B cell (primary cell): ENCODE data around the gene GUCA2A. TPM values are rescaled to one million over a fixed set of nuclear protein-coding genes. Genes with fewer than 3 reads are reported as not detected.

Experiments used
- ATAC-seq: fragments of 200-7000 bp; cut with Tn5 transposase; one replicate; pipeline ENCODE4 v1.10.0; 2021; ENCODE audit warnings: low read depth, mild to moderate bottlenecking, moderate number of reproducible peaks, moderate library complexity
- CTCF ChIA-PET: fragments of 350-600 bp; sonication (Branson Sonifier 250); formaldehyde crosslinking; loops from one replicate; lab custom pipeline; 2021; ENCODE audit warnings: antibody characterized with exemption, inconsistent platforms; lab: Charles Lee
- POLR2A ChIA-PET: fragments of 350-600 bp; sonication (Branson Sonifier 250); formaldehyde crosslinking; loops from one replicate; lab custom pipeline; 2021; ENCODE audit warnings: antibody characterized with exemption; lab: Charles Lee
- DNase-seq: peaks from one replicate; pipeline ENCODE4 v3.0.0; 2013
- H2AFZ ChIP-seq: 2 replicates; pipeline ENCODE4 v1.6.1; 2012; ENCODE audit warnings: mild to moderate bottlenecking, low read depth, low read length; ENCODE audit not compliant: insufficient read depth, poor library complexity, severe bottlenecking
- H3K27ac ChIP-seq, 2 donors: 1 replicate in 1 of 2; 2 replicates in 1 of 2; pipeline ENCODE4 v1.5.1; 2012 to 2013; ENCODE audit warnings: low read length in 2 of 2, mild to moderate bottlenecking in 2 of 2, moderate library complexity in 1 of 2
- H3K27me3 ChIP-seq, 4 experiments: fragments of 200-600 bp in 1 of 4; sonication (generic) in 1 of 4; replicated peaks in 1 of 4; 1 replicate in 2 of 4; 2 replicates in 2 of 4; pipeline versions ENCODE4 v1.6.1 to v1.7.0; 2013 to 2016; ENCODE audit warnings: low read length in 3 of 4, mild to moderate bottlenecking in 2 of 4, mixed read lengths in 1 of 4, moderate library complexity in 1 of 4; ENCODE audit not compliant: insufficient read depth in 4 of 4, control insufficient read depth in 3 of 4; ENCODE audit errors: control extremely low read depth in 1 of 4
- H3K36me3 ChIP-seq, 2 experiments: replicated peaks in 1 of 2; 1 replicate in 1 of 2; 2 replicates in 1 of 2; pipeline versions ENCODE4 v1.6.1 to v1.7.1; 2013; ENCODE audit warnings: low read length in 1 of 2; ENCODE audit not compliant: insufficient read depth in 2 of 2, control insufficient read depth in 1 of 2; ENCODE audit errors: control extremely low read depth in 1 of 2, extremely low read depth in 1 of 2
- H3K4me1 ChIP-seq, 2 donors: fragments of 200-600 bp in 1 of 2; sonication (generic) in 1 of 2; 1 replicate in 1 of 2; 2 replicates in 1 of 2; pipeline versions ENCODE4 v1.5.1 to v1.6.1; 2013 to 2017; ENCODE audit warnings: low read length in 2 of 2; ENCODE audit not compliant: control insufficient read depth in 2 of 2, insufficient read depth in 2 of 2
- H3K4me2 ChIP-seq: replicated peaks from 2 replicates; pipeline ENCODE3; 2012; ENCODE audit warnings: mild to moderate bottlenecking, low read depth, low read length; ENCODE audit not compliant: poor library complexity, severe bottlenecking
- H3K4me3 ChIP-seq, 5 experiments: fragments of 200-600 bp in 1 of 5; sonication (generic) in 1 of 5; 1 replicate in 3 of 5; 2 replicates in 2 of 5; pipeline versions ENCODE4 v1.5.1 to v1.7.0; 2011 to 2016; ENCODE audit warnings: low read length in 4 of 5, mild to moderate bottlenecking in 4 of 5, low read depth in 2 of 5, control low read depth in 1 of 5, moderate library complexity in 1 of 5; ENCODE audit not compliant: insufficient read depth in 1 of 5; ENCODE audit errors: control extremely low read depth in 1 of 5, extremely low read depth in 1 of 5
- H3K79me2 ChIP-seq: fragments of 200-600 bp; sonication (generic); one replicate; pipeline ENCODE4 v1.6.0; 2016; ENCODE audit warnings: low read length; ENCODE audit not compliant: control insufficient read depth, insufficient read depth
- H3K9ac ChIP-seq: fragments of 200-600 bp; sonication (generic); 2 replicates; pipeline ENCODE4 v1.6.1; 2017; ENCODE audit warnings: mild to moderate bottlenecking, low read length, moderate library complexity
- H3K9me3 ChIP-seq, 3 donors: one replicate each; pipeline versions ENCODE4 v1.6.1 to v1.7.1; 2013; ENCODE audit warnings: low read length in 2 of 3; ENCODE audit not compliant: control insufficient read depth in 2 of 3, insufficient read depth in 1 of 3; ENCODE audit errors: control extremely low read depth in 1 of 3
- H4K20me1 ChIP-seq: 2 replicates; pipeline ENCODE4 v1.6.0; 2012; ENCODE audit warnings: mild to moderate bottlenecking, low read length; ENCODE audit not compliant: insufficient read depth, control insufficient read depth, poor library complexity, severe bottlenecking
- H3K27ac Mint-ChIP-seq: one replicate; pipeline ENCODE4 v1.8.0; 2021; ENCODE audit warnings: mixed read lengths
- H3K27me3 Mint-ChIP-seq: one replicate; pipeline ENCODE4 v1.8.0; 2021; ENCODE audit warnings: mixed read lengths
- H3K4me1 Mint-ChIP-seq: one replicate; pipeline ENCODE4 v1.8.0; 2021; ENCODE audit warnings: mixed read lengths
- H3K4me3 Mint-ChIP-seq: one replicate; pipeline ENCODE4 v1.8.0; 2021; ENCODE audit warnings: mixed read lengths
- H3K9me3 Mint-ChIP-seq: one replicate; pipeline ENCODE4 v1.8.0; 2022; ENCODE audit warnings: mixed read lengths; ENCODE audit not compliant: insufficient read depth
- EZH2 ChIP-seq: IDR thresholded peaks from 2 replicates; pipeline ENCODE4 v1.6.1; 2012; ENCODE audit warnings: borderline replicate concordance, low read depth, mild to moderate bottlenecking, moderate library complexity, low read length; ENCODE audit not compliant: insufficient read depth, poor library complexity, severe bottlenecking
- WGBS: methylation state at CpG from one replicate; pipeline ENCODE4 v1.1.5; 2013; ENCODE audit warnings: missing lambda C conversion rate; ENCODE audit not compliant: insufficient coverage; 5-methylcytosine and 5-hydroxymethylcytosine counted together
- intact Hi-C: fragments of 100-400 bp; cut with micrococcal nuclease; formaldehyde crosslinking; loops from one replicate; pipeline ENCODE4 v1.10.0; 2022
- polyA plus RNA-seq: library from polyadenylated mRNA; depleted of rRNA; stranded (reverse); fragments of >200 nt; gene quantifications from 2 replicates; pipeline ENCODE4 v1.2.3, GENCODE V29; 2012
- total RNA-seq, 2 donors: library from RNA; stranded (reverse); fragments of 120-200 nt in 1 of 2; gene quantifications; 1 replicate in 1 of 2; 2 replicates in 1 of 2; pipeline versions ENCODE4 v1.2.3 to v1.2.4, GENCODE V29; 2013 to 2022
- TF ChIP-seq, protein P1 (sequence below): fragments of 200-600 bp; IDR thresholded peaks from one replicate; pipeline ENCODE4 v1.8.0; 2022; ENCODE audit warnings: antibody characterized with exemption, mild to moderate bottlenecking

The GUCA2A gene
- total and polyA plus RNA-seq, 2 donors (not counting 1 experiment from before 2014, with no cell fraction given) = not detected

DNA sequence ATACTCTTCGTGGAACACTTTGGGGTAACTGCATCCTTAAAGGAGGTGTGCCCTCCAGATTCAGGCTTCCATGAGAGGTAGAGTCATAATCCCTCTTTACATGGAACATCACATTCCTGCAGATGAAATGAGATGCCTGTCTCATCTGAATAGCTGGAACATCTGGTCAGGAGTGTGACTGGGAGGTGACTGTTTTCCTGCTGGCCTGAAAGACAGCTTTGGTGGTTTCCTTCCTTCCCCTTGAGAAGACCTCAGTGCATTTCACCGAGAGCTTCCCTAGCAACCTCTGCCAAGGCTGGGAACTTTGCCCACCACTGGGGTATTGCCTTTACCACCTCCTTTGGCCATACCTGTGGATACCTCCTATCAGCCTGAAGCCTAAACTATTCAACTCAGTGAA, 46.7 kb upstream of the GUCA2A start:
- no peak for TF ChIP-seq EZH2
- TF ChIP-seq, protein P1, sequence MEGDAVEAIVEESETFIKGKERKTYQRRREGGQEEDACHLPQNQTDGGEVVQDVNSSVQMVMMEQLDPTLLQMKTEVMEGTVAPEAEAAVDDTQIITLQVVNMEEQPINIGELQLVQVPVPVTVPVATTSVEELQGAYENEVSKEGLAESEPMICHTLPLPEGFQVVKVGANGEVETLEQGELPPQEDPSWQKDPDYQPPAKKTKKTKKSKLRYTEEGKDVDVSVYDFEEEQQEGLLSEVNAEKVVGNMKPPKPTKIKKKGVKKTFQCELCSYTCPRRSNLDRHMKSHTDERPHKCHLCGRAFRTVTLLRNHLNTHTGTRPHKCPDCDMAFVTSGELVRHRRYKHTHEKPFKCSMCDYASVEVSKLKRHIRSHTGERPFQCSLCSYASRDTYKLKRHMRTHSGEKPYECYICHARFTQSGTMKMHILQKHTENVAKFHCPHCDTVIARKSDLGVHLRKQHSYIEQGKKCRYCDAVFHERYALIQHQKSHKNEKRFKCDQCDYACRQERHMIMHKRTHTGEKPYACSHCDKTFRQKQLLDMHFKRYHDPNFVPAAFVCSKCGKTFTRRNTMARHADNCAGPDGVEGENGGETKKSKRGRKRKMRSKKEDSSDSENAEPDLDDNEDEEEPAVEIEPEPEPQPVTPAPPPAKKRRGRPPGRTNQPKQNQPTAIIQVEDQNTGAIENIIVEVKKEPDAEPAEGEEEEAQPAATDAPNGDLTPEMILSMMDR = no peak
- Histone ChIP-seq H3K4me1 (peaks cover 15 to 16% of the 10 kb centered on the region in 2 donors), H3K79me2 (peaks cover 57% of the 10 kb centered on the region), H3K36me3 (peaks cover 0 to 5% of the 10 kb centered on the region in 2 experiments), H2AFZ (no peak overlapping the region), H3K9ac (no peak overlapping the region), H3K27ac (no peak overlapping the region), H3K4me3 (no peak overlapping the region), H3K9me3 (peaks cover 2 to 11% (median 4%) of the 10 kb centered on the region in 3 donors), H4K20me1 (peaks cover 57% of the 10 kb centered on the region), H3K4me2 (no peak overlapping the region), H3K27me3 (no peaks in the 10 kb centered on the region)
- Mint-ChIP-seq H3K27me3 (no peaks in the 10 kb centered on the region), H3K9me3 (peaks cover 12% of the 10 kb centered on the region), H3K27ac (no peak overlapping the region), H3K4me3 (no peak overlapping the region), H3K4me1 (peaks cover 50% of the 10 kb centered on the region)
- POLR2A ChIA-PET = no interaction called here
- intact Hi-C loops = no loop called here
- WGBS = 100% methylated on average over 1 of the region's 2 CpGs
- no peak for ATAC-seq
- DNase-seq = no peak
- CTCF ChIA-PET = interaction anchor here (1.1 to 3.6 kb wide), 2 partner anchors 37 to 484 kb away, joined by 3 to 17 read pairs; no protein-coding TSS in a partner anchor

DNA sequence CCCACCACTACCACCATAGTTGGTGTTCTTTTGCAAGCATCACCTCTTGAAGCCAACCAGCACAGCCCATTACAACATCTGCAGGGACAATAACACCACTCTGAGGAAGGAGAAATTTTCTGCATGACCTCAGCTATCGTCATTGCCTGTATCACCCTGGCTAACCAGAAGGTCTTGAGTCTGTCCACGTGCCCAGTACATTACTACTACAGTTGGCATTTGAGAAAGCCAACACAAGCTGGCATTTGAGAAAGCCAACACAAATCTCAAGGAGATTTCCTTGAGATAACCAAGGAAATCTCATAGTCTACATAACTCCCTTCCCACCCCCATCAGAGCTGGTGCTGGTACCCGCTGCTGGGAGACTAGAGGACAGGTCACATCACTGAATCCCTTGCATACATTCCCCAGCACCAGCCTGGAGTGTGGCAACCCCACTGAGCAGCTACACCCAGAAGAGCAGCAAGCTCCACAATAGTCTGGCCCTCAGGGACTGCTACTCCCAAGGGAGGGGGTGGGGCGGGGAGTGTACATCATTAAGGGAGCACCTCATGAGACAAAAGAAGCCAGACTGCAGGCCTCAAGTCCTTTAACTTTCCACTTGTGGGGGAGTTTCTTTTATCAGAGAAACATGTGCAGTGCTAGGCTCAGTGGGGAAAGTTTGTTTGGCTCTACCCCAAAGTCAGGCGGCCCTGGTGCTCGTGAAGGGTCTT, 46.0 kb upstream of the GUCA2A start:
- Mint-ChIP-seq H3K27me3 (no peaks in the 10 kb centered on the region), H3K27ac (no peak overlapping the region), H3K4me1 (peaks cover 50% of the 10 kb centered on the region), H3K9me3 (peaks cover 12% of the 10 kb centered on the region), H3K4me3 (no peak overlapping the region)
- intact Hi-C loops = no loop called here
- Histone ChIP-seq H3K4me3 (no peak overlapping the region), H4K20me1 (peaks cover 57% of the 10 kb centered on the region), H3K4me2 (no peak overlapping the region), H3K9ac (no peak overlapping the region), H3K9me3 (peaks cover 2 to 11% (median 4%) of the 10 kb centered on the region in 3 donors), H2AFZ (no peak overlapping the region), H3K36me3 (peaks cover under 1 to 6% of the 10 kb centered on the region in 2 experiments), H3K27ac (no peak overlapping the region), H3K4me1 (peaks cover 15 to 16% of the 10 kb centered on the region in 2 donors), H3K27me3 (no peaks in the 10 kb centered on the region), H3K79me2 (peaks cover 57% of the 10 kb centered on the region)
- TF ChIP-seq, protein P1 = no peak
- no peak for TF ChIP-seq EZH2
- 94% methylated on average over 5 of the region's 6 CpGs for WGBS
- ATAC-seq (no peak), DNase-seq (no peak)
- CTCF ChIA-PET = interaction anchor here (1.1 to 3.6 kb wide), 2 partner anchors 37 to 483 kb away, joined by 3 to 17 read pairs; no protein-coding TSS in a partner anchor
- POLR2A ChIA-PET = no interaction called here
